DMS 273 treated with DMSO at 0.1 percent for 48 hours (cell line): ENCODE measurements around the gene PPP1R9B.

Source experiments
- DNase-seq: peaks from one replicate; lab custom pipeline; 2025; lab: John Stamatoyannopoulos, UW

PPP1R9B gene

DNA sequence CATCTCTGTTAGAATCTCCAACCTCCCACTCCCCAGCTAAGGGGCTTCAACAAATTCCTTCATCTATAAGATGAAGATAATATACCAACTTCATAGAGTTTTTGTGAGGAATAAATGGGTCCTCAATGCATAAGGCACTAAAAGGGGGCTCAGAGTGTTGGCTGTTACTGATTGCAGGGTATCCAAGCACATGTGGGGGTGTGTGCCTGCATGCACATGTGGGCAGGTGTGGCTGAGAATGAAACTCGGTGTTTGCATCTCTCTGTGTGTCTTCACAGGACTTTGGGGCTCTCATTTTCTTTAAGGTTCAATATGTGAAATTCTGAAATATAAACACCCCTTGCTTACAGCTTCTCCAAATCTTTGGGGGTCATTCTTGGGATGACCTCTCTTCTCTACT lies 4.1 kb upstream of the PPP1R9B start:
- DNase-seq: no peak

DNA sequence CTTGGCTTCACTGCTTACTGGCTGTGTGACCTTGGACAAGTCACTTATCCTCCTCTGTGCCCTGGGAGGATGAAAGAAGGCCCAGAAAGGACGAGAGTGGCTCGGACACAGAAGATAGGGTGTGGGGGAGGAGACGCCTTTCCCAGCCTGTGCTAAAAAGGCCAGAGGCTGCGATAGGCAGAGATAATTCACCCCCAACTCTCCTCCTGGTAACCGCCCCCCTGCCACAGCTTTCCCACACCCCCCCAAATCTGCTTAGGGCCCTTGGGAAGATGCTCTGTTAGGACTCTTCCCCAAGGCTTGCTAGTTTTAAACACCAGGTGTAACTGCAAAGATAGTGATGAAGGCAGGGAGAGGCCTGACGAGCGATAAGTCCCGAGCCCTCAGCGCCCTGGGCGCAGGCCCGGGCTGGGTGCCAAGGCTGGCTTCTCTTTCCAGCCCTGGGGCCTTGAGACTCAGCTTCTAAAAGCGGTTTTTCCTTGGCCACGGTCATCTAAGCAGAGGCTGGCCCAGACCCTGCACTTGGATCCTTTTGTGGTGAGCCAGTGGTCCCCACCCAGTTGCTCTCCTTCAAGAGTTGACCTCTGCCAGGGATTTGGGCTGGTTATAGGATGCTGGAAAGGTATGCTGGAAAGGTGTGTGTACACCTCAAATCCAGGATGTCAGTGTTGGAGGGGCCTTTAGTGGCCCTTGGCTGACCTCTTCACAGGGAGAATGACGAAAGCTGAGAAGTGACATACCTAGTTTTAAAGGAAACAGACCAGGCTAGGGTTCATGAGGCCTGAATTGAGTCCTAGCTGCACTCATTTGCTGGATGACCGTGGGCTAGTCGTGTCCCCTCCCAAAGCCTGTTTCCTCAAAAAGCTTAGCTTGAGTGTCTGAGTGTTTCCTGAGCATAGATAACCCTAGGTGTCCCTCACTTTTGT lies 3.4 kb upstream of the PPP1R9B start:
- DNase-seq: no peak

DNA sequence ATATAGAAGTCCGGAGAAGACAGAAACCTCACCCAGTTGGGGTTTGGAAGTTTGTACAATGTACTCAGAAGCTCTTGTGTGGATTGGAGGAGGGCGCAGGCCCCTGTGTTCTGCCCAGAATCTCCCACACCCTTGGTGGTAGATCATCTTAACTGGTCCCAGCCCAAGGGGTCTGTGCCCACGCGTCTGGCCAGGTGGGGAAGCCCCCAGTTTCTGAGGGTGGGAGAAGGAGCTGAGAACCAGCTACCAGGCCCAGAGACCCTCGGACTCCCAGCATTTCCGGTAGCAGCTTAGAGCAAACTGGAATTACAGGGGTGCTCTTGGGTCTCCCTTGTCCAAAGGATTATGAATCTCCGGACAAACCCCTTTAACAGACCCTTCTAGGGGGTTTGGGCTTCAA lies 2.3 kb upstream of the PPP1R9B start:
- no peak for DNase-seq

DNA sequence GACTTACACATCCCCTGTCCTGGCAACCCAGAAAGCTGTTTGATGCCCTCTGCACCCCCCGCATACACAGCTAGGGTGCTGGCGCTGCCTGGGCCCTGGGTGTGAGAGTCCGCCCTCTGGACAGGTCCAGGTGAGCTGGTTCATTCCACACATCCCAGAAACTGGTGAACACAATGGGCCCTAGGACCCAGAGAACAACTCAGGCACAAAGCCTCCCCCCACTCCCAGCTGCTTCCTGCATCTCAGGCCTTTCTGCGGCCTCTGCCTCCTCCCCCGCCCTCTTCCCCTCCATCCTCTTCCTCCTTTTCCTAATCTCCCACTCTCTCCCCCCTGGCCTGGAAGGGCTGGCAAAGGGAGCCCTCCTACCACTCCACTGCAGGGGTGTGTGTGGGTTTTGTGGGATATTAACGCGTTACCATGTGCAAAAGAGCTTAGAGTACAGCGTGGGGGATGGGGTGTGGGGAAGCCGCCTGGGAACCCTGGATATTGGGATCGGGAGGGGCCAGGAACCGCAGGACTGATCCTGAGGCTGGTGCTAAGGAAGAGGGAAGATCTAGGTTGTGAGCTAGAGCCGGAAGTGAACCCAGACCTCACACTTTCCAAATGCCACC lies 1.6 kb upstream of the PPP1R9B start:
- DNase-seq: peak; percentile 81

DNA sequence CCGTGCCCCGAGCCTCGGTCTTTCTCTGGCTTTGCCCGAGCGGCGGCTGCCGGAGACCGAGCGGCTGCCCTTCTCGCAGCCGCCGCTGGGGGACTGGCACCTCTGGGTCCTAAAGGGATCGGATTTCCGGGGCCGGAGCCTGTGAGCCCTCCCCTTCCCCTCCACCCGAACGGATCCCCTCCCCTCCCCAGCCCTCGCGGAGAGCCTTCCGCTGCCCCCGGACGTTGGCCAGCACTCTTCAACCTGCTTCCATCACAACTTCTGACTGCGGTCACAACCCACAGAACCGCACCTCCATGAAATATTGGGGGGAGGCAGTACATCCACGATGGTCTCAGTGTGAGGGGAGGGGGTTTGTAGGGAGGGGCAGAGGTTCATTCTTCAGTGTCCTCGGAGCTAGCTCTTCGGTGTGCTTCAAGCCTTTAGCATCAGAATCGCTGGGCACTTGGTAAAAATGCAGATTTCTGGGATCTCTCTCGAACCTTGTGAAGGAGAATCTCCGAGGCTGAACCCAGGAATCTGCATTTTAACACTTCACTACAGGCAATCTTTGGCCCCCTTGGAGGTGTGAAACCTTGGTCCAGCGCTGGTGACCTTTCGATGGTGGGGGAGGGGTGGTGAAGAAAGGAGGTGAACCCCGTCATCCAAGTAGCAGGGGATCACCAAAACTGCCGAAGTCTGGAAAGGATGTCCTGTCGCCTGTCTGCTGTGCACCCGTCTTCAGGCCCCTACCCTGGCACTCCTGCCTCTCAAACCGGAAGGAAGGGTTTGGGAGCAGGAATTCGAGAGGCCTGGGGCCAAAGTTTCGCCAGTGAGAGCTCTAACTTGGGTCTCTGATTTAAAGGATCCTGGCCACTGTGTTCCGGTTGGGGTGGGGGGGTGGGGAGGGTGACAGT lies 812 bp upstream of the PPP1R9B start:
- DNase-seq: peak; percentile 54

DNA sequence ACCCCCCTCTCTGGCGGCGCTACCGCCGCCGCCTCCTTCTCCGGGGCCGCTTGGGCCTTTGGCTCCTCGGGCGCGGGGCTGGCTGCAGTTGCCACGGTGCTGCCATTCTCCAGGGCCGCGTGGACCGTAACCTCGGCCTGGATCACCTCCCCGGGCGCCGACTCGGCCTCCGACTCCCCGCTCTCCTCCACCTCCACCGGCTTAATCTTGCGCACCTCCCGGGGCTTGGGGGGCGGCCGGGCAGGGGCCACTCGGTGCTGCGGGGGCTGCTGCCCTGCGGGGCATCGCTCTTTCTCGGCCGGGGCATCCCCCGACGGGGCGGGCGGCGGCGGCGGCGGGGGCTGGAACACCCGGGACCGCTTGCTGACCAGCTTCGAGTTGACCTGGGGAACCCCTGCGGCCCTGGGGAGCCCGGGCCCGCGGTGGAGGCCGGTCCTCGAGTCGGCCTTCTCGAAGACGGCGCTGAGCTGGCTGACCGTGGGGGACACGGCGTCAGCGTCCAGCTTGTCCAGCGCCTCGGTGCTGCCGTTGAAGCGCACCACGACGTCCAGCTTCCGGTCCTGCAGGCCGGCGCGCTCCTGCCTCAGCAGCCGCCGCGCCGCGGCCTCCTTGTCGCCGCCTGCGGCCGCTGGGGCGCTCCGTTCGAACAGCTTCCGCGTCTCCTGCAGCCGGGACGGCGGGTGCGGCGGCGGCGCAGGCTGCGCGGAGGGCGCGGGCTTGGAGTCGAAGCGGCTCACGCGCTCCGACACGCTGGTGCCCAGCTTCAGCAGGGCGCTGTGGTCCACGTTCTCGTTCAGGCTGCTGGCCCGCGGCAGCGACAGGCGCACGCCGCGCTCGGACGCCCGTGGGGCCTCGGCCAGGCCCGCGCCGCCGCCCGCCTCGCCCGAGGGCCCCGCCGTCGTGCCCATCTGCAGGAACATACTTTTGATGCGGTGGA lies 792 bp downstream of the PPP1R9B start:
- DNase-seq: no peak

DNA sequence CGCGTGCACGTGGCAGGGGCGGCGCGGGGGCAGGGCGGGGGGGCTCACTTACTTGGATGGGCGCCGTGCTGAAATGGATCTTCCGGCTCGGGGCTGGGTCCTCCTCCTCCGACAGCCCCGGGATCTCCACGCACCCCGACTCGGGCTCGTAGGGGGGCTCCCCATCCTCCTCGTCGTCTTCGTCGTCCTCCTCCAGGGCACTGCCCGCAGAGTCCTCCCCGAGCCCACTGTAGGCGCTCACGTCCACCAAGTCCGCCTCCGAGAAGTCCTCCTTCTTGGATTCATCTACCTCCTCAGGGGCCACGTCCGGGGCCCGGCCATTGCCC lies 1.4 kb downstream of the PPP1R9B start:
- DNase-seq: no peak

DNA sequence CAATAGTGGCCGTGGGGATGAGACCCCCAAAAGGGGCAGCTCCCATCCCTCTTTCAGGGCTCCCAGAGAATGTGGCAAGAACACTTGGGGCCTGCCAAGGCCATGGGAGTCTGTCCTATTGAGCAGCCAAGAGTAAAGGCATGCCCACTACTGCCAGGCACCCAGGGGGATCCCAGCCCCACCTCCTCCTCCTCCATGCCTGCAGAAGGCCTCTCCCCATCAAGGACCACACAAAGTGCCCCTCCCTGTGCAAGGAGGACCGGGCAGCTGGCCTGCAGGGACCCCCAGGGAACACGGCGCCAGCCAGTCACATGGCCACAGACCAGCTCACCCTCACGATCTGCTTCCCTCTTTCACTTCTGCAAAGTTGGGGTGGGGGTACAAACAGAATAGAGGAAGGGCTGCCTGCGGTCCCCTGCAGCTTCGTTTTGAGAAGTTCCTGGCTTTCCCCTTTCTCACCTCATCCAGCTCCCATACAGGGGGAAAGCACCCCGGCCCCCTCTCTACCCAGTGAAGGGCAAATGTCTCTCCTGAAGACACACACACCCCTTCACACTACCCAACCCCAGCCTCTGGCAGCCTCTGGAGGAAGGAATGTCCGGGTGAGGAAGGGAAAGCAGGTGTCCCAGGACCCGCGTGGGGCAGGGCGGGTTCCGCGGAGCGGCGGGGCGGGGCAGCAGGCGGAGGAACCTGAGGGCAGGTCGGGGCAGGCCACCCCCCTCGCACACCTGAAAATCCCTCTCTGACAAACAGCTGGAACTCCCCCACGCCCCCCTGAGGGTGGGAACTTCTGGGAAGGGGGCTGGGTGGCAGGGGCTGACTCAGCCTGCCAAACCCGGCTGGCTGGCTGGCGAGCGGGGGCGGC lies 2.0 kb downstream of the PPP1R9B start:
- no peak for DNase-seq

DNA sequence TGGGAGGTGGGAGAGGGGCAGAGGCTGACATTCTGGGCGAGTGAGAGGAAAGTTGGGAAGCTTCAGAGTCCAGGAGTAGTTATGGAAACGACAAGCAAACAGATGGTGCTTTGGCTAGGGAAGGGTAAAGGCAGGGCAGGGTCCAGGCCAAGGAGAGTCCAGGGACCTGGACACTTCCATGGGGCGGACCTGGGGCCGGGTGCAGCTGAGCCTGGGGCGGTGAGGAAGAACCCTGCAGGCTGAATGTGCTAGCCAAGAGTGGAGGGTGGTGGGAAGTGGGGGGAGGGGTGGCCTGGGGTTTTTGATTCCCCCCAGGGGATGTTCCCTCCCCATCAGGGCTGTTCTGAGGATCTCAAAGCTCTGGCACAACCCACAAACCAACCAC lies 2.6 kb downstream of the PPP1R9B start:
- DNase-seq: no peak

DNA sequence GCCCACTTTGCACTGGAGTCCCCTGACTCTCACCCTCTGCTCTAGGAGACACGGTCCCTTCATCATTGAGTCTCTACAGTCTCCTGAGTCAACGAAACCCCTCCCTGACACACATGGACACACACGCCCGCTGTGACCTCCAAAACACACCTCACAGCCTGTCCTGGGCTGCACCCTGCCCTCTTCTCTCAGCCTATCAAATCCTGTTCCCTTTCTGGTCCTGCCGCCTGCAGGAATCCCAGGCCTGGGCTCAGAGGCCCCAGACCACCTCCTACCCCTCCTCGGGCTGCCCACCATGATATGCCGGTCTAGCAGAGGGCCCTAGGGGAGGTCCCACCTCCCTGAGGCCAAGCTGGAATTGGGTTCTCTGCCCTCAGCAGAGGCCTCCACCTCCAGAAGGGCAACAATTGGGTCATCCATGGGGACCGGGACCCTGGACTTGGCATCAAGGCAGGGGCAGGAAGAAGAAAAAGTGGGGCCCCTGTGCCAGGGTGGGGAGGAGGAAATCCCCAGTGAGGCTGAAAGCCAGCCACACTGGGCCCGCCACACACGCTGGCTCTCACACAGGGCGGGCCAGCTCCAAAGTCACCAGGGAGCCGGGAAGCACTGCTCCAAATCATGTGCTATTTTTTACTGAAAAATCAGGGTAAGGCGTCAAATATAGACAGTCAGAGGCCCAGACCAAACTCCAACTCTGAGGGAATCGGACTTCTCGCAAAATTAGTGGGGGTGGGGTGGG lies 3.4 kb downstream of the PPP1R9B start:
- DNase-seq: no peak

DNA sequence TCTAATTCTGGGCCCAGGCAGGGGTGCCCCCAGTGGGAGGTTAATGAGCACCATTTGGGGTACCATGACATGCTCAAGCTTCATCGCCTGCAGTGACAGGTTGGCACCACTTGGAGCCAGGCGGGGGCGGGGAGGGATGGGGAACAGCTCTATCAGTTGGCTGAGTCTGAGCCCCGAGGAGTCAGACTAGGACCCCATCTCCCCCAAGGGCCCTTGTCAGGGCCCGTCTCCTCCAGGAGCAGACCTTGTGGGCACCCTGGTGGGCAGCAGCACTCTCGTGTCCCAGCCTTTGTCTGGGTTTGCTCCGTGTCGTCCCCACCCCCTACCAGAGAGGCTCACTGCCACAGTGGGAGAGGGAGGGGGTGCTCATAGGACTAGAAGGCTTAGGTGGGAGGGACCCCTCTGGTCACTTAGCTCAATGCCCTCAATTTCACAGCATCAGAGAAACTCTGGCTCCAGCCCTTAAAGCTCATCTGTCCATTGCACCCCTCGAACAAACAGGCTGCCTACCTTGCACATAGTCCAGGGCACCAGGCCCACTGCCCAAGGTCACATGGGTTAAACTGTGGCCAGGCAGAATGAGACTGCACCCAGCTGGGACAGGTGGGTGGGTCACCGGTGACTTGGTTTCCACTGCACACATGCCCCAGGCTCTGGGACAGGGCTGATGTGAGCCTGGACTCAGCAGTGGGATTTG lies 4.1 kb downstream of the PPP1R9B start:
- no peak for DNase-seq

DNA sequence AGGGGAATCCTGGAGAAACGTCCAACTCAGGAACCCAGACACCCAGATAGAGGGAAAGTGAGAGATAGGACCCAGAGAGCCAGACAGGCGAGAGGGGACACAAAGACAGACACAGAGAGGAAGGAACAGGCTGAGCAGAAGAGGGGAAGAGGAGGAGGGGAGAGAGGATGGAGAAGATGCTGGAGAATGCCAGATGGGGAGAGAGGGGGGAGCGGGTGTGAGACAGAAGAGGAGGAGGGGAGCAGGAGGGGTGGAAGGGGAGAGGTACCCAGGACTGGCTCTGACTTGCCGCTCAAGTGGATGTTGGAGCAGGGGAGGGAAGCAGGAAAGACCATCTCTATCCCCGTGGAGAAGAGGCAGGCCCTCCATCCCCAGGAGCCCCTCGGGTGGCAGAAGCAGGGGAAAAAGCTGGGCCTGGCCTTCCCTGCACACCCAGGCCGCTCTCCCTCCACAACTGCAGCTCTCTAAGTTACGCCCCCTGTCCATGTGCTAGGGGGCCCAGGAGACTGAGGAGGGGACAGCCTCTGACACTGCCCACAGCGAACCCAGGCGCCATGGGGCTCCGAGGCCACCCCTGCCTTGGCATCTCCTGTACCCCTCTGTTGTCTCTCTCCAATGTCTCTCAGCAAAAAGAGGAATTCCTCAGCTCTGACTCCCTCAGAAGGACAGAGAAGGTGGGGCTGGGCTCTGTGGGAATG lies 4.8 kb downstream of the PPP1R9B start:
- DNase-seq: no peak

DNA sequence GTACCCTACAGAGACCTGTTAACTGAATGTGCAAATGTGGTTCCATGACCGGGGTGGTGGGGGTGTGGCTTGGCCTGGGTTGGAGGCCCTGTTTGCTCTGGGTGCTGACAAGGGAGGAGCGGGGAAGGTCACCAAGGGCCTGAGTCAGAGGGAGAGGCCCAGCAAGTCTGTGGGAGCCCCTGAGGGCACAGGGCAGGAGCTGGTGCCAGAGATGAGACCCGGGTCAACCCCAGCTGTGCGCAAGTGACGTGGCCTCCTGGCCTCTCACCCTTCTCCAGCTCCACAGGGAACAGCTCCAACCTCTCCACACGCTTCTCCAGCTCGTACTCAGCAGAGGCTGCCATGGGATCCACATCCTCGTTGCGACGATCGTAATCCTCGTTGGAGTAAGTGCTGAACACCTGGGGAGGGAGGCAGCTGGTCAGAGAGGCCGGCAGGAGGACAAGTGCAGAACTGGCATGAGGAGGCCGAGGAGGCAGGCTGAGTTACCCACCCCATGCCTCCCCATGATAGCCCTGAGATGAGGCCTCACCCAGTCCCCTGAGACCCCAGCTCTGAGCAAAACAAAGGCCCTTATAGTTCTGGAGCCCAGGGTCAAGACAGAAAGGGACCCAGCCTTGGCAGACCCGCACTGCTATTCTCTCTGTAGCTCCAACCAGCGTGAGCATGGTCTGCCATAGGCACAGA lies 5.5 kb downstream of the PPP1R9B start:
- no peak for DNase-seq

DNA sequence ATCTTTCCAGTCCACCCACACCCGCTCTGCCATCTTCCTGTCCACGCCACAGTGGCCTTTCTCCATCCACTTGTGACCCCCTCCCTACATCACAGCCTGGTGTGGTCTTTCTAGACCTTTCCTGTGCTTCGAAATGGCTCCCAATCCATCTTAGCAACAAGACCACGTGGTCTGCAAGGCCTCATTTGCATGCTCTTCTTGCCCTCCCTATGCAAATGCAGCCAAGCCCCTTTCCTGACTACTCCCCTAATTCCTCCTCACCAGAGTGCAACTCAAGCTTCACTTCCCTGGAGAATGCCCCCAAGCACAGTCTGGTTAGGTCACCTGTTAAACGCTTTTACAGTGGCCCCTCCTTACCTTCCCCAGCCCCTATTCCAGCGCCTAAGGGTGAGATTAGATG lies 6.1 kb downstream of the PPP1R9B start:
- DNase-seq: no peak

DNA sequence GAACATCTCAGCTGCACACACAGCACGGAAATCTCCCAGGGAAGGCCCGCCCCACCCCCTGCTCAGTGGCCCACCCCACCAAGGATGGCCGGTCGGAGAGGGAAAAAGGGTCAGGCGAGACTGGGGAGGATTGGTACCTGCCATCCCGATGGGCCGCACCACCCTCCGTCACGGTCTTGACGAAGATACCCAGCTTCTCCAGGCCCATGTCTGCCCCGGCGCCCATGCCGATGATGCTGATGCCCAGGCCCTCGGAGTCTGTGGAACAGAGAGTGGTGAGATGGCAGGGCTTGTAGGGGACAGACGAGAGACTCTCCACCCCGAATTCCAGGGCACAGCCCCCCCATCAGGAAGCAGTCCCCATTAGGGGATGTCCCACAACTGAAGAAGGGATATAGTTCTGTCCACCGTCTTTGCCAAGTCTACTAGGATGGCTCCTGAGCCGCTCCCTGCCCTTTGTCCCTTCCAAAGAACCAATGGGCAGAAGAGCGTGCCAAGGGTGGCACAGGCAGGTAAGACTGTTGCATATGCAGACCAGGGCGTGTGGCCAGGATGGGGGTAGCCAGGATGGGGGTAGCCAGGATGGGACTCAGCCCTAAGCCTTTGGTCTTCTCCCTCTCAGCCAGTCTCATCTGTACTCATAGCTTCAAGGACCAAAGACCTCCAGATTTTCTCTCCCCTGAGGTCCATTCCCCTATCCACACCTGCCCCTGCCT lies 6.9 kb downstream of the PPP1R9B start:
- DNase-seq: no peak

DNA sequence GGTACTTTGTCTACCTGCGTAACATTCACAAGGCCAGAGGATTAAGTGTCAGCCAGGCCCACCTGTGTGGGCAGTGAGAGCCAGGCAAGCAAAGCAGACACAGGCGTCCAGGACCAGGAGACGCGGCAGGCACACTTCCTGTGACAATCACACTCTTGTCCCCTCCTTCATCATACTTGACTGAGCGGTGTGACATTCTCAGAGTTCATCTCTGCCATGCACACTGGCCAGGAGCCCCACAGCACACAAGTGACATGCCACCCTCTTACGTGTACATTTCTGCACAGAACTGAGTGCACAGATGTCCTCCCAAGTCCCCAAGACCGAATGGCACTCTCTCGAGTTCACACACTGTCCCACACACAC lies 8.7 kb downstream of the PPP1R9B start:
- no peak for DNase-seq

DNA sequence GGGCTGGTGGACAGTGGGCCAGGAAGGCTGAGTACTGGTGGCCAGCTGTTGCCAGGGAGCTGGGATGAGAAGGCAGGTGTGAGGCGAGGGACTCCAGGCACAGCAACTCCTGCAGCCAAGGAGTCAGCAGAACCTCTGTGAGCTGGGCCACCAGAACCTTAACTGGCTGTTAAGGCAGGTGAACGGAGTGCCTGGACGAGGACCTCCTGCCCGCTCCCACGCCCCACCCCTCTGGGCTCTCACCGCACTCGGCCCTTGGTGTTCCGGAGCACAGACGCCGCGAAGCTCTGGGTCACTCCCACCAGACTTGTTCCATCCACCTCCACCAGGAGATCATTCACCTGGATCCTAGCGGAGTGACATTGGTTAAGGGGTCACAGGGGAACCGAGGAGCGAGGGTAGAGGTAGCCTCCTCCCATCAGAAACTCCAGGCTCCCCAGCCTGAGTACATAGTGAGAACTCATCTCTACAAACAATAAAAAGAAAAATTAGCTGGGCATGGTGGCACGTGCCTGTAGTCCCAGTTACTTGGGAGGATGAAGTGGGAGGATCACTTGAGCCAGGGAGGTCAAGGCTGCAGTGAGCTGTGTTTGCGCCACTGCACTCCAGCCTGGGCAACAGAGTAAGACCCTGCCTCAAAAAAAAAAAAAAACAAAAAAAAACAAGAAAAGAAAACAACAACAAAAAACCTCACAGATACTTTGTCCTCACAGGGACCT lies 9.3 kb downstream of the PPP1R9B start:
- no peak for DNase-seq
